NT2/D1 (cell line): ENCODE results near the gene TXK.

Experiments used
- DNase-seq: peaks from one replicate; pipeline ENCODE4 v3.0.0-alpha.2; 2011; ENCODE audit warnings: low read depth, low spot score
- H3K27me3 ChIP-seq: 2 replicates; pipeline ENCODE4 v1.6.0; 2011; ENCODE audit warnings: mild to moderate bottlenecking; ENCODE audit not compliant: insufficient read length, insufficient read depth
- H3K36me3 ChIP-seq: 2 replicates; pipeline ENCODE4 v1.6.1; 2011; ENCODE audit warnings: mild to moderate bottlenecking, low read length, mixed read lengths; ENCODE audit not compliant: insufficient read depth, insufficient read length
- H3K4me1 ChIP-seq: 2 replicates; pipeline ENCODE4 v1.5.1; 2011; ENCODE audit not compliant: insufficient read depth, insufficient read length
- H3K4me3 ChIP-seq: 2 replicates; pipeline ENCODE4 v1.5.1; 2011; ENCODE audit warnings: low read depth; ENCODE audit not compliant: insufficient read length
- H3K9ac ChIP-seq: 2 replicates; pipeline ENCODE4 v1.6.0; 2011; ENCODE audit warnings: low read depth; ENCODE audit not compliant: insufficient read length
- H3K9me3 ChIP-seq: 2 replicates; pipeline ENCODE4 v1.5.1; 2011; ENCODE audit warnings: mild to moderate bottlenecking, low read length; ENCODE audit not compliant: insufficient read depth
- SUZ12 ChIP-seq: IDR thresholded peaks from 2 replicates; pipeline ENCODE4 v1.6.1; 2011; ENCODE audit not compliant: insufficient read length, insufficient read depth; ENCODE audit errors: extremely low read depth
- YY1 ChIP-seq: IDR thresholded peaks from 2 replicates; pipeline ENCODE4 v1.6.1; 2011; ENCODE audit not compliant: insufficient read length, insufficient read depth
- ZNF274 ChIP-seq: IDR thresholded peaks from 2 replicates; pipeline ENCODE4 v1.6.1; 2011; ENCODE audit warnings: mild to moderate bottlenecking, low read depth, low read length

The TXK gene

GRCh38 chr4:48028696-48029095, 105.4 kb downstream of the TXK start:
- H3K9ac ChIP-seq = no peak overlapping the region
- H3K9me3 ChIP-seq = no peaks in the 10 kb centered on the region
- DNase-seq = no peak
- no peak overlapping the region for H3K4me3 ChIP-seq
- H3K36me3 ChIP-seq = peaks cover 3% of the 10 kb centered on the region
- no peaks in the 10 kb centered on the region for H3K27me3 ChIP-seq
- TF ChIP-seq SUZ12 (no peak), ZNF274 (no peak), YY1 (no peak)
- H3K4me1 ChIP-seq = no peaks in the 10 kb centered on the region

- Histone ChIP-seq H3K36me3 (peaks cover 3% of the 10 kb centered on the region), H3K9ac (no peak overlapping the region), H3K27me3 (no peaks in the 10 kb centered on the region), H3K9me3 (no peaks in the 10 kb centered on the region), H3K4me1 (no peaks in the 10 kb centered on the region), H3K4me3 (no peak overlapping the region)
- TF ChIP-seq YY1 = no peak
- TF ChIP-seq SUZ12 = no peak
- TF ChIP-seq ZNF274 = no peak
- no peak for DNase-seq
Observed at GRCh38 chr4:48027653-48028052, 106.4 kb downstream of the TXK start.

GRCh38 chr4:48025005-48025404, 109.0 kb downstream of the TXK start:
- Histone ChIP-seq H3K4me1 (no peaks in the 10 kb centered on the region), H3K36me3 (peaks cover 3% of the 10 kb centered on the region), H3K4me3 (no peak overlapping the region), H3K27me3 (no peaks in the 10 kb centered on the region), H3K9me3 (no peaks in the 10 kb centered on the region), H3K9ac (no peak overlapping the region)
- TF ChIP-seq SUZ12 (no peak), ZNF274 (no peak), YY1 (no peak)
- DNase-seq = no peak

- Histone ChIP-seq H3K4me1 (no peaks in the 10 kb centered on the region), H3K36me3 (peaks cover 3% of the 10 kb centered on the region), H3K27me3 (no peaks in the 10 kb centered on the region), H3K4me3 (no peak overlapping the region), H3K9me3 (no peaks in the 10 kb centered on the region), H3K9ac (no peak overlapping the region)
- no peak for DNase-seq
- no peak for TF ChIP-seq YY1
- no peak for TF ChIP-seq ZNF274
- TF ChIP-seq SUZ12 = no peak
Observed at GRCh38 chr4:48024522-48024921, 109.5 kb downstream of the TXK start.

- DNase-seq = no peak
- Histone ChIP-seq H3K4me3 (no peak overlapping the region), H3K4me1 (no peaks in the 10 kb centered on the region), H3K36me3 (peaks cover 3% of the 10 kb centered on the region), H3K9me3 (no peaks in the 10 kb centered on the region), H3K27me3 (peaks cover 21% of the 10 kb centered on the region), H3K9ac (no peak overlapping the region)
- TF ChIP-seq SUZ12 (no peak), YY1 (no peak), ZNF274 (no peak)
Observed at GRCh38 chr4:48022192-48022799, 111.8 kb downstream of the TXK start.

- H3K27me3 ChIP-seq = peaks cover 26% of the 10 kb centered on the region
- no peak overlapping the region for H3K9ac ChIP-seq
- no peak for DNase-seq
- H3K9me3 ChIP-seq = no peaks in the 10 kb centered on the region
- peaks cover 3% of the 10 kb centered on the region for H3K36me3 ChIP-seq
- no peaks in the 10 kb centered on the region for H3K4me1 ChIP-seq
- TF ChIP-seq SUZ12 (no peak), ZNF274 (no peak)
- H3K4me3 ChIP-seq = no peak overlapping the region
Observed at GRCh38 chr4:48021100-48021499, 113.0 kb downstream of the TXK start.

GRCh38 chr4:48018112-48018511, 115.9 kb downstream of the TXK start:
- H3K36me3 ChIP-seq = no peaks in the 10 kb centered on the region
- no peak overlapping the region for H3K9ac ChIP-seq
- H3K4me1 ChIP-seq = no peaks in the 10 kb centered on the region
- DNase-seq = no peak
- H3K27me3 ChIP-seq = peaks cover 29% of the 10 kb centered on the region
- TF ChIP-seq SUZ12 = no peak
- no peak for TF ChIP-seq YY1
- TF ChIP-seq ZNF274 = no peak
- peaks cover 6% of the 10 kb centered on the region; the same call in 1 of the 2 replicates for H3K9me3 ChIP-seq
- no peak overlapping the region for H3K4me3 ChIP-seq
